ENCODE results near the gene NKAIN2. TPM values are rescaled to one million over a fixed set of nuclear protein-coding genes. Genes with fewer than 3 reads are reported as not detected.
"Not testable (repeated sequence)": the region's sequence is repeated elsewhere in the genome, so short reads cannot be mapped to it uniquely, and the experiment has no call there.

Gene NKAIN2
- total RNA-seq, 1 experiment from 2014 or later, result 3.7 TPM

DNA sequence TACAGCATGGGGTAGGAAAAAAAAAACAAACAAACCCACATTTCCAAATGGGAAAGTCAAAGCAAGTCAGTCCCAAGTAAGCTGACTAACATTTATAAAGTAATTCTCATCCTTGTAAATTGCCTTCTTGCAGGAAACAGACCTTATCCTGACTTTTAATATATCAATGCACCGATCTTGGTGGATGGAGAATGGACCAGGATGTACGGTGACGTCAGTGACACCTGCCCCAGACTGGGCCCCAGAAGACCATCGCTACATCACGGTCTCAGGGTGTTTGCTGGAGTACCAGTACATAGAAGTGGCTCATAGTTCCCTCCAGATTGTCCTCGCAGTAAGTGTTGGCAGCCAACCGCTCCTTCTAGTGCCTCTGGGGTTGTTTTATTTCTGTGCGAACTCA is 854.4 kb downstream of the NKAIN2 start:
- no peak for DNase-seq (ENCODE audit: extremely low read depth, low read depth)

DNA sequence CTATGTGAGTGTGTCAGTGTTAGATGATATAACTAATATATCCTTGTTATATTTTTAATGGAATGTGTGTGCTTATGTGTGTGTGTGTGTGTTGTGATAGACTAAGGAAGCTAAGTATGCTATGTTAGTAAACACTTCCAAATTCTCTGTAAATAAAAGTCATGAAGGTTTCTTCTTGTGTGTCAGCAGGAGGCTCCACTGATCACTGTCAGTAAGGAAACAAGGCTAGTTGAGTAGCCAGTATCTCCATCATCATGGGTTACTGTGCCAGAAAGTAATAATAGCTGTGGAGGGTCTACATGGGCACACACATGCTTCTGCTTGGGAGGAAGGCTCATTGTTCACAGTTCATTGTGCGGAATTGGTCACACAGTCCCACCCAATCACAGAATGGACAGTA is 855.8 kb downstream of the NKAIN2 start:
- no peak for DNase-seq (ENCODE audit: extremely low read depth, low read depth)

- no peak for DNase-seq (ENCODE audit: extremely low read depth, low read depth)
Observed at GRCh38 chr6:124660185-124660584, 856.5 kb downstream of the NKAIN2 start.

- no peak for DNase-seq (ENCODE audit: extremely low read depth, low read depth)
Observed at GRCh38 chr6:124661097-124661661, 857.5 kb downstream of the NKAIN2 start.

- DNase-seq (ENCODE audit: extremely low read depth, low read depth), result no peak
Observed at GRCh38 chr6:124668028-124668427, 864.4 kb downstream of the NKAIN2 start.

- DNase-seq (ENCODE audit: extremely low read depth, low read depth), result no peak
Observed at GRCh38 chr6:124669713-124670480, 866.2 kb downstream of the NKAIN2 start.

DNA sequence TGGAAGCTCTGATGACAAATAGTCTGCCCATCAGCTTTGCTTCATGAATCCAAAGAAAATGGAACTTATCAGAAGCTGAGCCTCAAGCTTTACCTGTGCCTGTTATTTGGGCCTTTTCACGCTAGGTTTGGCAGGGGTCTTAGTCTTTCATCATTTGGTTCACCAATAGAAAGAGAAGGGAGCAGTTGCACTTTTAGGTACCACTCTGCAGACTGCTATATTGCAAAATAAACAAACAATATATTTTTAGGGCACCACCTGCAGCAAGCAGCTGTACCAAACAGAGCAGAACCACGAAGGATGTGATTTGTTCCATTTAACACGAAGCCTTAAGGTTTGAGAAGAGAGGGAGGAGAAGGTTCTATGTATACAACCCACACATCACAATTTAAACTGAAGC is 867.1 kb downstream of the NKAIN2 start:
- no peak for DNase-seq (ENCODE audit: extremely low read depth, low read depth)

DNA sequence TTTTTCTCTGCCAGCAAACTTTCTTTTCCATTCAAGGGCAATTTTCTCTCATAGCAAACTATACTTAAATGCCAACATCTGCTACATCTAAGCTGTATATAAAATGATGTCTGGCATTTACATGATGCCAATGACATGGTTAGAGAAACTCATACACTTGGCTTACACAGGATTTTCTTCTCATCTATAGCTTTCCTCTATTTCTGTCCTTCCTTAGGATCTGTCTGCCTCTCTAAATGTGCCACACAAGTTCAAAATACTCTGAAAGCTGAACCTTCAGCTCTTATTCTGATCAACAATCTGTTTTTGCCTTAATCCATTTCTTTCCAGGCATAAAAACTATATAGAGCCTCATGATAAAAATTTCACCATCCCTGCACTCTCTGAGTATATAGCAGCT is 867.7 kb downstream of the NKAIN2 start:
- DNase-seq (ENCODE audit: extremely low read depth, low read depth), result no peak

DNA sequence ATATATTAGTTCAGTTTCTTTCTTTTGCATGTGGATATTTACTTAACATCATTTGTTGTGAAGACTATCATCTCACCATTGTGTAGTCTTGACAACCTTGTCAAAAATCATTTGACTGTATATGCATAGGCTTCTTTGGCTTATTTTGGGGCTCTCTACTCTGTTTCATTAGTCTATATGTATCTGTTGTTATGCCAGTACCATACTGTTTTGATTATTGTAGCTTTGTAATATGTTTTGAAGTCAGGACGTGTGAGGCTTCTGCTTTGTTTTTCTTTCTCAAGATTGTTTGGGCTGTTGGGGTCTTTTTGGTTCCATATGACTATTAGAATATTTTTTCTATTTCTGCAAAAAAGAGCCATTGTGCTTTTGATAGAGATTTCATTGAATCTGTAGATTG is 870.4 kb downstream of the NKAIN2 start:
- no peak for DNase-seq (ENCODE audit: extremely low read depth, low read depth)

DNA sequence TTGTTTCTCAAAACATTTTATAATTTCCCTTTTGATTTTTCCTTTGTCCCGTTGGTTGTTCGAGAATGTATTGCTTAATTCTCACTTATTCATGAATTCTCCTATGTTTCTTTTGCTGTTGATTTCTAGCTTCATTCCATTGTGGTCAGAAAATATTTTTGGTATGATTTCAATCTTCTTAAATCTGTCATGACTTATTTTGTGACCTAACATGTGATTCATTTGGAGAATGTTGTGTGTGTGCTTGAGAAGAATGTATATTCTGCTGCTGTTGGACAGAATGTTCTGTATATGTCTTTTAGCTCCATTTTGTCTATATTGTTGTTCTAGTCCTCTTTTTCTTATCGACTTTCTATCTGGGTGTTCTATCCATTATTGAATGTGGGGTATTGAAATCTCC is 872.4 kb downstream of the NKAIN2 start:
- no peak for DNase-seq (ENCODE audit: extremely low read depth, low read depth)

DNA sequence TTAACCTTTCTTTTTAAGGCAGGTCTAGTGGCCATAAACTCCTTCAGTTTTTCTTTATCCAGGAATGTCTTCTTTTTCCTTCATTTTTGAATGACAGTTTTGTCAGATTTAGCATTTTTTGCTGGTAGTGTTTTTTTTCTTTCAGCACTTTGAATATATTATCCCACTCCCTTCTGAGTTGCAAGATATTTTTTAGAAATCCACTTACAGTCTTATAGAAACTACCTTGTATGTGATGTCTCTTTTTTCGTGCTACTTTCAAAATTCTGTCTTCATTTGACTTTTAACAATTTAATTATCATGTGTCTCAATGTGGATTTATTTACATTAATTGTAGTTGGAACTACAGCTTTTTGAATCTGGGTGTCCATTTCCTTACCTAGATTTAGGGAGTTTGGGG is 874.2 kb downstream of the NKAIN2 start:
- DNase-seq (ENCODE audit: extremely low read depth, low read depth), result no peak

DNA sequence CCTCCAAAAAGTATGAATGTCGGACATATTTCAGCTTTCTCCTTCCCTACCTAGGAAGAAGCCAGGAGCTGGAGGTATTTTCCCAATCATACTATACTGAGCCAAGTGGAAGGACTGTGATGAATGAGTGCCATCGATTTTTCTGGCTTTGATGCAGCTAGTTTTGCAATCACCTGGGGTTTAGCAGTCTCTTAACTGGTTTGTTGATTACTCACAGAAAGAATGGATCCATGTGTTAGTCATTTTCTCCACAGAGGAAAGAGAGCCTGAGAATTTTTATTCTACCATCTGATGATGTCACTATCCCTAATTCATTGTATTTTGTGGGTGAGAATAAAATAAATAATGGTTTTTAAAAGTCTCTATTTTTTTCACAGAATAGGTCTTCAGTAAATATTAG is 875.7 kb downstream of the NKAIN2 start:
- no peak for DNase-seq (ENCODE audit: extremely low read depth, low read depth)

GRCh38 chr6:124682751-124683150 is 879.1 kb downstream of the NKAIN2 start:
- DNase-seq (ENCODE audit: extremely low read depth, low read depth), result no peak

GRCh38 chr6:124683507-124683906 is 879.8 kb downstream of the NKAIN2 start:
- no peak for DNase-seq (ENCODE audit: extremely low read depth, low read depth)

DNA sequence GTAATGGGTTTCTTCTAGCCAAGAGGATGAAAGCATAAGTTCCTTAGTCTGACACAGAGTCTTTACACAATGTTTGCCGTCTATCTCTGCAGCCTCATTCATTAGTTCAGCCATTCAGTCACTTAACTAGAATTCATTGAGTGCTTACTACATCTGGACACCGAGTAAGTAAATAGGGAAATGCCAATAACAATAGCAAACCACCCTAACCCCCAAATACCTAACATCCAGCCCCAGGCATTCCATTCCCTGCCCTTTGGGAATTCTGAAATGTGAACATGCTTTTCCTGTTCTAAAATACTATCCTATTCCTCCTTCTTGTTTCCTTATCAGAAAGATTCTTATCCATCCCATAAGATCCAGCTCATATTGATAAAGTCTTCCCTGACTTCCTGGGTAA is 881.0 kb downstream of the NKAIN2 start:
- no peak for DNase-seq (ENCODE audit: extremely low read depth, low read depth)

- DNase-seq (ENCODE audit: extremely low read depth, low read depth), result no peak
Observed at GRCh38 chr6:124688369-124688768, 884.7 kb downstream of the NKAIN2 start.

- DNase-seq (ENCODE audit: extremely low read depth, low read depth), result no peak
Observed at GRCh38 chr6:124694139-124694705, 890.6 kb downstream of the NKAIN2 start.

DNA sequence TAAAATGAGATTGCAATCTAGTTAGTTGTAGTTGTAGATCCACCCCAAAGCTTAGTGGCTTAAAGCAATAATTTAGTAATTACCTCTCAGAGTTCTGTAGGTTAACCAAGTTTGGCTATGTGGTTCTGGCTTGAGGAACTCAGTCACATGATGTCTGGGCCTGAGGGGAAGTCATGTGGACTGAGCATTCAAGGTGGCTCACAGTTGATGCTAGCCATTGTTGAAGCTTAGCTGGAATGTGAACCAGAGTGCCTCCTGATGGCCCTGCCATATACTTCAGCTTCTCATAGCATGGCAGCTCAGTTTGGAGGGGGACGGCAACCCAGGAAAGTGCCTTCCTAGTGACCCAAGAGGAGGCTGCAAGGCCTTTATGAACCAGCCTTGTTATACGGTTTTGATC is 895.4 kb downstream of the NKAIN2 start:
- DNase-seq (ENCODE audit: extremely low read depth, low read depth), result no peak

GRCh38 chr6:124703541-124703940 is 899.9 kb downstream of the NKAIN2 start:
- DNase-seq (ENCODE audit: extremely low read depth, low read depth), result no peak

GRCh38 chr6:124712532-124712931 is 908.9 kb downstream of the NKAIN2 start:
- not testable (repeated sequence) for DNase-seq (ENCODE audit: extremely low read depth, low read depth)

GRCh38 chr6:124714728-124715127 is 911.1 kb downstream of the NKAIN2 start:
- no peak for DNase-seq (ENCODE audit: extremely low read depth, low read depth)

- DNase-seq (ENCODE audit: extremely low read depth, low read depth), result no peak
Observed at GRCh38 chr6:124719913-124720312, 916.2 kb downstream of the NKAIN2 start.
